Left lobe of liver (tissue), 2 donors: ENCODE data around the gene ROBO1. TPM values are rescaled to one million over a fixed set of nuclear protein-coding genes. Genes with fewer than 3 reads are reported as not detected.
"Not testable (repeated sequence)": the region's sequence is repeated elsewhere in the genome, so short reads cannot be mapped to it uniquely, and the experiment has no call there.

Experiments
- ATAC-seq: fragments of 200-7000 bp; cut with Tn5 transposase; one replicate; pipeline ENCODE4 v1.9.1; 2020; ENCODE audit warnings: mild to moderate bottlenecking, moderate library complexity
- DNase-seq: peaks from one replicate; pipeline ENCODE4 v3.0.0-alpha.2; 2020; ENCODE audit warnings: low spot score
- total RNA-seq: library from RNA; stranded (reverse); gene quantifications from one replicate; pipeline ENCODE4 v1.2.1, GENCODE V29; 2021
- donor health status: DM: no; HTN: no; CAD: no; lungs with moderate emphysema.
- donor health status: DM: no; HTN: yes; CAD: no.

The ROBO1 gene
- total RNA-seq, 1 donor from 2014 or later = 3.1 TPM

DNA sequence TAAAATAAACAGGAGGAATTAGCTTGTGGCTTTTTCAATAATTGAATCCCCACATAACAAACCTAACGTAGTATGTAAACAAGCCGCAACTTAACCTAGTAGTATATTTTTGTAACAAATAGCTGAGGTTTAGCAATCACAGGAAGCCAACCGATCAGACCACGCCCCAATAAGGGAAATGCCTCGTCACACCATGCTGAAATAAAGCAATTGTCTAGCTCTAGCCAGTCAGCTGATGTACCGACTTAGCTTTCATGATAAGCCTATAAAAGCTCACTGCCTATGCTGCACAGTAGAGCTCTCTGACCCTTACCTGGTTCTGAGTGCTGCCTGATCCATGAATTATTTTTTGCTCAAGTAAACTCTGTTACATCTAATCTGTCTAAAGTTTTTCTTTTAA lies 208.9 kb downstream of the ROBO1 start:
- ATAC-seq = no peak
- DNase-seq = no peak

DNA sequence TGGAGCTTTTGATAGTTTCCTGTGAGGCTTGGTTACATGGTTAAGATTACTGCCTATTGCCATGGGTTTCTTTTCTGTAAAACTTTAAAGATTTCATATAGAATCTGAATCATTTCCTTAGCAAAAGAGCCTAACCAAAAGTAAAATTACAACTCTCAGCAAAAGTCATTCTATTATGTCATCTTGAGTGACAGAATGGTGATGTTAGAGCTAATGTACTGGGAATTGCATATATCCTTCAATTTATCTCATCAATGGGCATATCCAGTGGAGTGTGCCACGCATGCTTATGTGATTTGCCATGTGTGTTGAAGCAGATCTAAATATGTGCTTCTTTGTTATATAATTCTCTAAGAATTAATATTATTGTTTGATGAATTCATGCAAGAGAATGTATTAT lies 212.1 kb downstream of the ROBO1 start:
- DNase-seq = no peak
- no peak for ATAC-seq

DNA sequence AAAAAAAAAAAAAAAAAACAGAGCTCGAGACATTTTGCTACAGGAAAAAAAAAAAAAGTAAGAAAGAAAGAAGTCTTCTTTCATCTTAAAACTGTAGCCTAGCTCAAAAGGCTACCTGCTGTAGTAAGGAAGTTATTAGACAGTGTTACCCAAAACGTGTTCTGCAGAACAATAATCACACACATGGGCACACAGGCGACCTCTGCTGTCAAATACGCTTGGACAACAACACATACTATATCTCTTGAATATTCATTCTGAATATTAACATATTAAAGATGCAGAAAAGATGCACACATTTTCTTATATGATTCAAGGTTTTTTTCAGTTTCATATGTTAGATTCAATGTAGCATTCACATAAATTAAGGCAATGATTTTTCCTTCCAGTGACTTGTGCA lies 215.8 kb downstream of the ROBO1 start:
- DNase-seq (no peak), ATAC-seq (no peak)

DNA sequence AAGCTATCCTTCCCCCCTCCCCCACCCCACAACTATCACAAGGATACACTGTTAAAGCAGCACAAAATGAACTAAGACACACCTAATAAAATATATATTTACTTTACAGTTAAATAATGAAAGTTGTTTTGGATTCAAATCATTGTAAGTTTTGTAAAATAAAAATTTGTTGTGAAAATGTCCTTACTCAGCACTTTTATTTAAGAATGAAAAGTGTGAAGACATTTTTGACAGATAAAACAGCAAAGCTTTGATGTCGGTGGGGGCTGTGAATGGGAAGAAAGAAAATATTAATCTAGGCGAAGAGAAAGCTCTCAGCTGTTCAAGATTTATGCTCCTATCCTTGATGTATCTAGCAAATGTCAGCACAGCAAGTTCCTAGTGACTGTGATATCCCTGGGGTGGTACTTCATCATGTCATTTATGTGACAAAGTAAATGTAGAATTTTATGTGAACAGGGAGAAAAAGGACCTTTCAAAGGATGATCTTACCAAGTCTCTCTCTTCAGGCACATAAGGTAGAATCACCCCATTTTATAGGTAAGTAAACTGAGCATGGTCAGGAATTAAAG lies 216.4 kb downstream of the ROBO1 start:
- DNase-seq (no peak), ATAC-seq (no peak)

DNA sequence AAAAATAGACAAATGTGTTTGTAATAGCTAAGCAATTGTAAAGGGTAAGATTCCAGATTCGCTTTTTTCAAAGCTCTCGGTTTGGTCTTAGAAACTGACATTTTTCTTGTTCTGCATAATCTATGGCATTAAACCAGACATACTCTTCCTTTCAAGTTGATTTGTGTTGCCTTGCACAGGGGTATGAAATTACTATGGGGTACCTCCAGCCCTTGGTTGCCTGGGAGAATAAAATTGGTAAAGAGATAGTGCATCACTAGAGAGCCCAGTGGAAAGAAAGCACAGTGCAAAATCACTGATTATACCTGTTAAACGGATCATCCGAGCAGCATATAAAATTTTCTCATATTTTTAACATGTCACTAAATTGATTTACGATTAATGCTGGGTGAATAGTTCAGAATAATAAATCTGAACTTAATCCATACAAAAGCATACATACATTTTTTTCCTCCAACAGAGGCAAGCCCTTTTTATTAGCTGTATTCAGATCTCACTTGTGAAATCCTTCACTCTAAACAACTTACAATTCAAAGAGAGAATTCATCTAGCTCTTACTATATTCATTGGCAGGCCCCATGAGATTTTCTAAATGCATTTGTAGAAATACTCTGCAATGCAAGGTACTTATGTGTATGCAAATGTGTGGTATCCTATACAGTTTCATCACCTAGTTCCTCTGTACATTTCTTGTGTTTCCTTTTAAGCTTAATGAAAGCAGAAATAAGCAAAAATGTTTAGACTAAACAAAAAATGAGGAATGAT lies 224.4 kb downstream of the ROBO1 start:
- DNase-seq (no peak), ATAC-seq (no peak)

DNA sequence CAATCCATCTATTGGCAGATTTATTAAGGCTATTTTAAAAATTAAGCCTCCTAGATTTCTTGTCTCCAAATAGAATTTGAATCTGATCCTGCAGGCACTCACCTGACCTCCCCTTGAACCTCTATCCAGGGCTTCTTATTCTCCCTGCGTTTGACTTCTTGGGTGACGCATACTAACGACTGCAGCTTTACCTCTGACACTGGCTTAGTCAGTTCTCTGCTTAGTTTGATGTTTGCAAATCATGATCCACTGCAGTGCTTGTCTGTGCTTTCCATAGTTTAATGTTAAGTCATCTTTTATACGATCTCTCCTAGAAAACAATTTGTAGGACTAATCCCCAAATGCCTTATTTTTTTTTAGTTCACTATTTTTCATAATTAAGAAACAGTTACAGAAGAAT lies 233.1 kb downstream of the ROBO1 start:
- DNase-seq = no peak
- no peak for ATAC-seq

DNA sequence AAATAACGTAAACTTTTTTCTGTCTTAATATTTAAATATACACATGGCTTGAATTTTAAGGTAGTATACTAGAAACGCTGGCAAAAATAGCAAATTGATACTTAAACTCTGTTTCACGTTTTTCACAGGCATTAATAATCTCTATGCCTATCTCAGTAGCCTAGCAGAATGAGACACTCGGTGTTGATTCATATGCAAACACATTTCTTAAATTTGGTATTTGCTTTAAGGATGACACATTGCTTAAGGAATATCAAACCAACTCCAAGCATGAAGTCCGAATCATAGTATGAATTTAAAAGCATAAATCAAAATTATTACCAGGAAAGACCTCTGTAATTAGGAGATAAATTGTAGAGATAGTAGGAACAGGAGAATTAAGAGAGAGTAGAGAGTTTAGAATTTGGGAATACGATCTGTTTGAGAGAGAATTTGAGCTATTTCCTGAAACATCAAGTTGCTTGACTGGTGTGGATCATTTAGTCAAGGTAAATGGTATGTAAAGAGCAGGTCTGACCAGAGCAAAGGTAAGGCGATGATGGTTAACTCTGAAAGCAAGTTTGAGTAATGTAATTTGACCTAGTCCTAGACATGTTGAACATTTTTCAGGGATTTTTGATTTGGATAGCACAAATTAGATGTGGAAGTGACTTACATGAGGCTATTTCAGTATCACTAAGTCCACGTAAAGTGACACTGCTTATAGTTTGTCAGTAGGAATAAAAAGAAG lies 236.1 kb downstream of the ROBO1 start:
- DNase-seq (no peak), ATAC-seq (no peak)

DNA sequence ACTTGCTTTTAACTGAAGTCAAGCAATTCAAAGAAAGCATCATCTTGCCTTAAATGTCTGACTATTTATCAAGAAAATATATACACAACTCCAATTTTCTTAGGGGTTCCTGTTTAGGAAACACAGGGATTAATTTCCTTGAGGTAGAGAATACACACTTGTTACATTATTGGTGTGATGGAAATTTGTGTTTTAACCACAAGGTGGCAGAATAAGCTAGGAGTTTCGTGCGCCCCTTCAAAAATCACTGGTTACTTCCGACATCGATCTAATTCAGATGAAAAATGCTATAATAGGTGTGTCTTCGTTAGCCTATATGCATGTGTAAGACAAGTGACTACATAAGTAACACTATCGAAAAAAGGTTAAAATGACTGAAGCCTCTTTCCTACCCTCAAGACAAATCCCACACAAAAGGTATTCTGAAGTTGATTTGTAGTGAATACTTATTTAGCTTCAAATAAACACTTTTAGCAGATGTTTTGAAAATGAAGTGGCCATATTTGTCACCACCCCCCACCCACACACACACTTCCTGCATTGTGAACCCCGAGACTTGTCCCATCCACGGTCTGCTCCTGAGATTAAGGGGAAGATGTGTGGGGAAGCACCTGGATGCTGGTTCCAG lies 246.5 kb downstream of the ROBO1 start:
- peak; percentile 79 for ATAC-seq

DNA sequence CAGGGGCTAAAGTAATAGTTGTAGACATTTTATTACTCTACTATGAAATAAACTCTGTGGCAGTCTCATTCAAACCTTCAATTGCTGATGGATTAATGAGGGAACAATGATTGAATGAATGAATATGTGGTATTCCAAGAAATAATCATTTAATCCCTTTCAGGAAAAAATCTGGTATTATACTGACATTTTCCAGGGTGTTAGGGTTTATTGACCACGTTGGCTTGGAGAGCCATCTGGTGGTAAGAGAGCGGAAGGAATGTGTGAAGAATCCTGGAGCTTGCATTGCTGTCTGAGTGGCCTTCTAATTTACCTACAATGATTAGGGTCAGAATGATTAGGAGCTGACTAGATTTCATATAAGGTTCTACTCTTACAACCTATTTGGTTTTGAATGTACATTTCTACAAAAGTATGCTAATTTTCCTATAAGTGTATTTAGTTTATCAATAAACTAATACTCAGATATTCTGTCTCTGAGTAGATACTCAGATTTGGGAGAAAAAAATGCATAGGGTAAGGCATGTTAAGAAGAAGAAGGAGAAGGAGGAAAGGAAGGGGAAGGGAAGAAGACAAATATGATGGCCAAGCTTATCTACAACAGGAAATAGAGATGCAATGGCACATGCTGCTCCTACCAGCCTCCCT lies 249.9 kb downstream of the ROBO1 start:
- DNase-seq (no peak), ATAC-seq (peak; percentile 85)

More for the DNA sequence above, 246.5 kb downstream of the ROBO1 start:
- DNase-seq = no peak

DNA sequence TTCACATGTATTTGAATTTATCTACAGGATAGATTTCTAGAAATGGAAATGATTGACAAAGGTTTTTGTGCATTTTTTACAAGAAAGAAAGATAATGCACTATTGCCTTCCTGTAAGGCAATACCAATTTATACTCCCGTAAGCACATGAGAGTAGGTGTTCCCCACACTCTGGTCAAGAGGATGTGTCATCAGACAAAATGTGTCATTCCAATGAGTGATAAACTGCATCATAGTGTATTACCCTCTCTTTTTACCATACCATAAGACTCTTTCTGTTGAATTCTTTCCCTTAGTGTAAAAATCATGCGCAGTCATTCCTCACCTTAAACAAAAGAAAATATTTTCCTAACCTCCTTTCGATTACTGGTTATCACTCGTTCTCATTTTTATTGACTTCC lies 251.0 kb downstream of the ROBO1 start:
- ATAC-seq = no peak
- no peak for DNase-seq

DNA sequence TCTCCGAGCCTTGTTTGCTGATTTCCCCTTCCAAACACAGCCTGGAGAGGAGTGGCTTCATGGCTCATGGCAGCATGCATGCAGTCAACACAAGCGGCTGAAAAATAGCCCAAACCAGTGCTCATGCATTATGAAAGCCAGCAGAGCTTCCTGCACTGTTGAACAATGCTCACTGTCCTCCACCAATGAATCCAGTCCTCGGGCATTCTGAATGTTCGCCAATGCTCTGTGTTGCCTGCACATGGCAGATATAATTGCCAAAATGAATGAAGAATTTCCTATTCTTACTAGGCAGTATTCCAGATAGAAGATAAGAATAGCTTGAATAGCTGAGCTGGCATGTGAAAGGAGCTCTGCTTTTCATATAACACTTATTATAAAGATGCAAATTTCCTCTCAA lies 252.7 kb downstream of the ROBO1 start:
- DNase-seq (no peak), ATAC-seq (peak; percentile 64)

DNA sequence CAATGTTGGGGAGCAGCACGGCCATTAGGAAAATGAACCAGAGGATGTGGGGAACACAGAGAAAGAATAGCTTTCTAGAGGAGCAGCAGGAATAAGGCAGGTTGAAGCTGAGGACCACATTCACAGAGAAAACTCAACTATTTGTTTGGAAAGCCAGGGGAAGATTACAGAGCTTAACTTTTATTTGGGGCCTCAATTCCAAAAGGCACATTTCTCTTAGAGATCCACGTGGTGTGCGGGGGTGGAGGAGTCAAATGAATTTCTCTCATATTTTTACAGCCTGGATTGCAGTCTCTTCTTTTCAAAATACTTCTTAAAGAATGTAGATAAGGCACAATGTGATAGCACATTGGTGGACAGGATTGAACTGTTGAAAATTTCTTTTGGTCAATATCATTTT lies 253.7 kb downstream of the ROBO1 start:
- ATAC-seq (no peak), DNase-seq (no peak)

DNA sequence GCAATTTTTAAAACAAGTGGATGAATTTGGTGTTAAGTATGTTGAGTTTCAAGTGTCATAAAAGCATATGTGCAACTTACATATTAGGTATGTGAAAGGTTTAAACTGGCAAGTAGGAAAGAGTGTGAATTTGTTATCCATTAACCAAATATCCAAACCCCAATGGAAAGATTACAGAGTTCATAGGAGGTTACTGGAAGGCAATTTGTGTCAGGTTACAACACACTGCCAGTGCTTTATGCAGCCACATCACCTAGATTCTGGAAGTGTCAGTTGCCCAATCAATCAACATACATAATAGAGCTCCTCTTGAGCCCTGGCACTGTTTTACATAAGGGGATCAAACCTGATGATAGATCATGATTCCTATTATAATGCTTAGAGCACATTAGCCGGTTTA lies 261.0 kb downstream of the ROBO1 start:
- ATAC-seq (peak; percentile 94), DNase-seq (no peak)

DNA sequence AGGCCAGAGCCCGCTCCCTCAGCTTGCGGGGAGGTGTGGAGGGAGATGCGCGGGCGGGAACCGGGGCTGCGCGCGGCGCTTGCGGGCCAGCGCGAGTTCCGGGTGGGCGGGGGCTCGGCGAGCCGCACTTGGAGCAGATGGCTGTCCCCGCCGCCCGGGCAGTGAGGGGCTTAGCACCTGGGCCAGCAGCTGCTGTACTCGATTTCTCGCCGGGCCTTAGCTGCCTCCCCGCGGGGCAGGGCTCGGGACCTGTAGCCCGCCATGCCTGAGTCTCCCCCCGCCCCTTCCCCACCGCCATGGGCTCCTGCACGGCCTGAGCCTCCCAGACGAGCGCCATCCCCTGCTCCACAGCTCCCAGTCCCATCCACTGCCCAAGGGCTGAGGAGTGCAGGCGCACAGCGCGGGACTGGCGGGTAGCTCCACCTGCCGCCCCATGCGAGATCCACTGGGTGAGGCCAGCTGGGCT lies 265.5 kb downstream of the ROBO1 start:
- not testable (repeated sequence) for ATAC-seq

DNA sequence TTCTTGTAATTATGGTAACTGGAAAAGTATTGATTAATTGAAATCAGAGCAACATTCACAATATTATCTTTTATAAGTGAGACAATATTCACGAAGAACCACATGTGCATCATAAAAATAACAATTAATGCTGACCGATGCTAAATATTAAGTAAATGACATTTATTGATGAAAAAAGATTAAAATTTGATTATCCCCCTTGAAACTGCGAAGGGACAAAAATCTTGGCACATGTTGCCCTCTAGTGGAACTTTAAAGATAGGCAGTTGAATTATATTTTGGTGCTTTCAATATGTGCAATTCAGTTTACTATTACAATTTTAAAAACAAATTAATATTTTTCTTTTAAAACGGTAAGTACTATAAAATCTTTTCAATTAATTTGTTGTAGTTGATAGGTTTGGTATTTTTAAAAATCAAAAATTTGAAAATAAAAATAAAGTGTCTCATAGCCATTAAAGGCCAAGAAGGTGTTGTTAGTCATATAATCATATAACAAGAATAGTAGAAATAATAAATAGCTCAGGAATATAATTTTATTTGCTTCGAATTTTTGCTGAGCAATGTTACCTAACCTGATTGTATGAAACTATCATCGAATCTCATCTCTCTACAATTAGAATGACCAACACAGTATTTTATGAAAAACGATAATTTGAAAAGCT lies 270.2 kb downstream of the ROBO1 start:
- no peak for DNase-seq
- no peak for ATAC-seq

More for the DNA sequence above, 265.5 kb downstream of the ROBO1 start:
- not testable (repeated sequence) for DNase-seq

DNA sequence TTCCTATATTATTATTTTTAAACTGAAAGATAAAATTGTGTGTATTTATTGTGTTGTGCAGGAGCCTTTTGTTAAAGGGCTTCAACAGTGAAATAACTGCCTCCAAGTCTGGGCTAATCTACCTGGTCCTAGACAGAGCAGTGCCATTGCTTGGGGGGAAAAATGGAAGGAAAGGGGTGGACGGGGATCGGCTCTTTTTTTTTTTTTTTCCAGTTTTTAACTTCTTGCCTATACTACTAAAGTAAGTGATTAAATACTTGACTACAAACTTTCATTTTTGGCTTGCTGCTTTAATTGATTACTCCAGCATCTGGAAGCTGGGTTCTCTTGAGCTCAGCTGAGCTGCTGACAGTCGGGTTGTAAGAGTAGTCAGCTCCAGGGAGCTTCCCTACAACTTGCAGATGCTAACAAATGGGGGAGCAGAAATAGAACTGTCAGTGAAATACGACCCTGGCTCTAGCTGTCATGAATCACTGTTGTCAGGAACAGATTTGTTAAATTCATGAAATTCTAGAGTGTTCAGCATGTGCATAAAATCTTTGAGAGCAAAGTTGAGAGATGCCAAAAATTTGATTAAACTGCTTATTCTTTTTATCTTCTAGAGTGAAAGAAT lies 276.7 kb downstream of the ROBO1 start:
- DNase-seq (no peak), ATAC-seq (no peak)

DNA sequence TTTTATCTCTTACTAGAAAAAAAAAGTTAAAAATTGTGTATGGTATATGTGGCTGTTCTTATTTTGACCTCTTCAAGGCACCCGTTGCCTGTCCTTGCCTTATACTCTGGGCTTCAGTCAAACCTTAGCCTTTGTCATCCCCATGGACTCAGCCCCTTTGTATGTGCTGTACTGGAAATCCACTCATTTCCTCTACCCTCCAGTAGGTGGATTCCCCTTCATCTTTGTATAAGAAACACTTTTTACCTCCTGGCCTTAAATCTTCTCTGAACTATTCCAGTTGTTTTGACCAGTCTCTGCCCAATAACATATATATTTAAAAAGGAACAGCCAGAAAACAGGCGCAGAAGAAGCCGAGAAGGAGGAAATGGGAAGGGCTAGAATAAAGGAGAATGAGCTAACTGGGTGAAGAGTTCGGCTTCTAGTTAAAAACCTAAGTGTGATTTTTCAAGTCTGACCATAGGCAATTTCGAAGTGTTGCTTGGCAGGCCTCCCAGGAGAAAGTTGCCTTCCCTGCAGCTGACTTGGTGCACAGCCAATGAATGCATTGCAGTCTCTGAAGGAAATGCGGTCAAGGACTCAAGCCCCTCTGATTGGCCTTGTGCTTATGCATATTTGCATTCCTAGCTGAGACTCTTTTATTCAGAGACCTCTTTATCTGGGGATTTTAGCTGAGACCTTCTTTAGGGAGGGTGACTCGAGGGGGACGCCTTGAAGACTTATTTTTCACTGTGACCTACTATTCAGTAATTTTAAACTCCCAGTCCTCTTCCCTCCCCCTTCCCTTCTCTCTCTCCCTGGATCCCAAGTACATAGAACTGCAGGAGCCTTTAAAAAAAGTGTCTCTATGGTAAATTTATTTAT lies 277.4 kb downstream of the ROBO1 start:
- no peak for ATAC-seq
- no peak for DNase-seq

DNA sequence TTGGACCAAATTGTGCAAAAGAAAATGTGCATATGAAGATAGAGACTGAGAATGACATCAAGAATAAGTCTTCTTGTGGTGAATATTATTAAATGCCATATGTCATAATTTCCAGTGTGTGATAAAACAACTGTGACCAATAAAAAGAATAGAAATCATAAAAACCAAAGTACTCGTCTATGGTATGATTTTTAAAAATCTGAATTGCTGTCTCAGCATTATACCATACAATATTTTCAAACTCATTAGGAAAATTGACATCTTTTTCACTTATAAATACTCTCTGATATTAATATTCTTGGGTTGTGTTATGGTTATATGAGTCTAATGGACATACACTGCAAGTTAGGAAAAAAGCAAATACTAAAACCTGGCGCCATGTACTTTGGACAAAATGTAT lies 279.4 kb downstream of the ROBO1 start:
- ATAC-seq (no peak), DNase-seq (no peak)

DNA sequence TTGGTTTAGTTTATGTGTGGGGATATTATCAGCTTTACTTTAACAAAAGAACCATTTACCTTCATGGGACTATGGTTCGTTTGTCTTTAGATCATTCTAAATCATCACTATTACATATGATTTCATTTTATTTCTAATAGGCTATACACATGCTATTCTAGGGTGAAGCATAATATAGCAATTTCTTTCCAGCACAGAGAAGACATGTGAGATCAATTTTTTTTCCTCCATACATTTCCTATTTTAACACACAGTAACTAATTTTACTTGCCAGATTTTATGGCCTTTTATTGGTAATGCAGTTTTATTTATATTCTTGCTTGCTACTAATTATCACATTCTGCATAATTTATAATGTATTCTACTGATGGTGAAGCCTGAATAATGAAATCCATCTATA lies 287.1 kb downstream of the ROBO1 start:
- ATAC-seq (no peak), DNase-seq (no peak)
